Central memory CD8-positive, alpha-beta T cell (primary cell): ENCODE results near the gene PRR7.
A peak's percentile ranks its signal among the peaks of the same experiment; 100 is the strongest.

Experiments
- ATAC-seq: fragments of 150-1000 bp; cut with Tn5 transposase; replicated peaks from 2 replicates; pipeline ENCODE4 v1.10.0; 2022; ENCODE audit warnings: mild to moderate bottlenecking, moderate FRiP score, moderate number of reproducible peaks; ENCODE audit not compliant: poor library complexity, severe bottlenecking; ENCODE audit errors: extremely low read depth
- DNase-seq, 2 donors: peaks; one replicate each; pipeline ENCODE4 v3.0.0; 2021; ENCODE audit warnings: low spot score in 2 of 2
- H3K27ac Mint-ChIP-seq: one replicate; pipeline ENCODE4 v1.8.0; 2022; ENCODE audit warnings: low read depth, mild to moderate bottlenecking, moderate library complexity, mixed read lengths
- H3K27me3 Mint-ChIP-seq: one replicate; pipeline ENCODE4 v1.8.0; 2022; ENCODE audit warnings: mixed read lengths
- H3K36me3 Mint-ChIP-seq: one replicate; pipeline ENCODE4 v1.8.0; 2022; ENCODE audit warnings: mild to moderate bottlenecking, moderate library complexity, mixed read lengths; ENCODE audit not compliant: insufficient read depth
- H3K4me1 Mint-ChIP-seq: one replicate; pipeline ENCODE4 v1.8.0; 2022; ENCODE audit warnings: mixed read lengths
- H3K4me3 Mint-ChIP-seq: one replicate; pipeline ENCODE4 v1.8.0; 2022; ENCODE audit warnings: mild to moderate bottlenecking, moderate library complexity, mixed read lengths
- H3K9me3 Mint-ChIP-seq: one replicate; pipeline ENCODE4 v1.8.0; 2022; ENCODE audit warnings: mixed read lengths

PRR7 gene

DNA sequence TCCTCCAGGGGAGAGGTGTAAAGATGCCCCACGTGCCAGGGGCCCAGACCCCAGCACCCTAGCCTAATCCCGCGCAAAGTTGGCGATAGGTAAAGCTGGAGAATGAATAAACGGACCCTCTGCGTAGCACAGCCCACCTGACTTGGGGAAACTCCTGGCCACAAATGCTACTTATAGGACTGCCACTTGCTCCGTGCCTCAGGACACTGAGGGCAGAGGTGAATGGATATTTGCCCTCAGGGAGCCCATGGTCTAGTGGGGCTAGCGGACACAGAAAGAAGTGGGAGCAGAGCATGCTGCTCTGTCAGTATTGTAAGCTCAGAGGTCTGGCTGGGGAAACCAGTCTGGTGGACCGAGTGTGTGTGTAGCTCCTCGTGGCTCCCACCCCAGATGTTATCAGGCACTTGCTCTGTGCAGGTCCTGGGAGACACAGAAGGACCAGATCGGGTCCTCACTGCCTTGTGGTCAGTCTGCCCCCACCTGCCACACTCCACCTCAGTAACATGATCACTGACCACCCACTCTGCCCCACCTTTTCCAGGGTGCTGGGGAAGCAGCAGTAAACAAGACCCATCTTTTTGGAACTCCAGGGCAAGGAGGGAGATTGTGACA is 19.3 kb upstream of the PRR7 start:
- peak overlapping the region; percentile 61 for H3K27ac Mint-ChIP-seq
- DNase-seq (no peak), ATAC-seq (no peak)
- peak overlapping the region; percentile 80 for H3K4me3 Mint-ChIP-seq
- peaks cover 59% of the 10 kb centered on the region for H3K4me1 Mint-ChIP-seq
- no peaks in the 10 kb centered on the region for H3K27me3 Mint-ChIP-seq
- no peaks in the 10 kb centered on the region for H3K9me3 Mint-ChIP-seq
- peaks cover 43% of the 10 kb centered on the region for H3K36me3 Mint-ChIP-seq

DNA sequence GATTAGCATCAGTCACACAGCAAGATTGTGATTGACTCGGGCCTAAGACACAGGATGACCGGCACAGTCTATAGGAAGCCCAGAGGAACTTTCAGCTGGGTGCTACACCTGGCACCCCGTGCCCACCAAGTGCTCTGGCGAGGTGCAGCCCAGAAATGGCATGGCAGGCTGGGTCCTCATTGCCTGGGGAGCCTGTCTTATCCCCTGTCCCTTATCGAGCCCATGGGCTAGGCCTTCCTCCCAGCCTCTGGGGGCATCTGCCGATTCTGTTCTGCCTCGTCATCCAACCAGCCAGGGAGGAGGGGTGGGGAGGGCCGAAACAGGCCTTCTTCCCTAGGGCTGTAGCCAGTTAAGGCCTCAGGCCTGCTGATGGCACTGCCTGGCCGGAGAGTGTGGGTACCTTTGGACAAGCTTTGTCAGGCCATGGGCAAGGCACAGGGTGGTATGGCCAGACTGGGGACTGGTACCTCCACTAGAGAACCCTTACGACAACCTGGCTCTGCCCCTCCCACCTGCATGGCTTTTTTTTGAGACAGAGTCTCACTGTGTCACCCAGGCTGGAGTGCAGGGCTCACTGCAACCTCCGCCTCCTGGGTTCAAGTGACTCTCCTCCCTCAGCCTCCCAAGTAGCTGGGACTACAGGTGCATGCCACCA is 18.6 kb upstream of the PRR7 start:
- DNase-seq (no peak), ATAC-seq (no peak)
- H3K27ac Mint-ChIP-seq, result peak overlapping the region; percentile 93
- H3K36me3 Mint-ChIP-seq, result peaks cover 48% of the 10 kb centered on the region
- peaks cover 59% of the 10 kb centered on the region for H3K4me1 Mint-ChIP-seq
- H3K27me3 Mint-ChIP-seq, result no peaks in the 10 kb centered on the region
- H3K4me3 Mint-ChIP-seq, result peak overlapping the region; percentile 80
- no peaks in the 10 kb centered on the region for H3K9me3 Mint-ChIP-seq

DNA sequence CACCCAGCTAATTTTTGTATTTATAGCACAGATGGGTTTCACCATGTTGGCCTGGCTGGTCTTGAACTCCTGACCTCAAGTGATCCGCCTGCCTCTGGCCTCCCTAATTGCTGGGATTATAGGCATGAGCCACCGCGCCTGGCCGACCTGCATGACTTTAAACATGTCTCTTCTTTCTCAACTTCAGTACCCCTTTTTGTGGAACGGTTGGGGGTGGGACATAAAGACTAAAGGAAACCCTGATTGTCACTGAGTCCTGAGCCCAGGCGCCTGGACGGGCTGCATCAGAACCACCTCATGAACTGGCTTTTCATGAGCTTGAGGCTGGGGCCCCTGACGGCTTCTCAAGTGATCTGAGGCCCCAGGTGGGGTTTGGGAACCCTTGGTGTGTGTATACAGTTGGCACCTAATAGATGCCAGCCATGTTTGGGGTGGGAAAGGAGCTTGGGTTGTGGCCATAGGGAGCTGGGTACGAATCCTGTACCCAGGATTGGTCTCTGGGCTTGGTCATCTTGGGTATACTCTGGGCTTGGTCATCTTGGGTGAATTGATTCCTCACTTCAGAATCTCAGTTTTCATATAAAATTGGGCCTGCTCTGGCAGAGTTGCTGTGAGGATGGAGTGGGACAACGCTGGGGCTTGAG is 17.9 kb upstream of the PRR7 start:
- Mint-ChIP-seq H3K27me3 (no peaks in the 10 kb centered on the region), H3K27ac (peak overlapping the region; percentile 93), H3K36me3 (peaks cover 54% of the 10 kb centered on the region), H3K4me3 (peak overlapping the region; percentile 80), H3K9me3 (no peaks in the 10 kb centered on the region), H3K4me1 (peaks cover 59% of the 10 kb centered on the region)
- DNase-seq (no peak), ATAC-seq (no peak)

DNA sequence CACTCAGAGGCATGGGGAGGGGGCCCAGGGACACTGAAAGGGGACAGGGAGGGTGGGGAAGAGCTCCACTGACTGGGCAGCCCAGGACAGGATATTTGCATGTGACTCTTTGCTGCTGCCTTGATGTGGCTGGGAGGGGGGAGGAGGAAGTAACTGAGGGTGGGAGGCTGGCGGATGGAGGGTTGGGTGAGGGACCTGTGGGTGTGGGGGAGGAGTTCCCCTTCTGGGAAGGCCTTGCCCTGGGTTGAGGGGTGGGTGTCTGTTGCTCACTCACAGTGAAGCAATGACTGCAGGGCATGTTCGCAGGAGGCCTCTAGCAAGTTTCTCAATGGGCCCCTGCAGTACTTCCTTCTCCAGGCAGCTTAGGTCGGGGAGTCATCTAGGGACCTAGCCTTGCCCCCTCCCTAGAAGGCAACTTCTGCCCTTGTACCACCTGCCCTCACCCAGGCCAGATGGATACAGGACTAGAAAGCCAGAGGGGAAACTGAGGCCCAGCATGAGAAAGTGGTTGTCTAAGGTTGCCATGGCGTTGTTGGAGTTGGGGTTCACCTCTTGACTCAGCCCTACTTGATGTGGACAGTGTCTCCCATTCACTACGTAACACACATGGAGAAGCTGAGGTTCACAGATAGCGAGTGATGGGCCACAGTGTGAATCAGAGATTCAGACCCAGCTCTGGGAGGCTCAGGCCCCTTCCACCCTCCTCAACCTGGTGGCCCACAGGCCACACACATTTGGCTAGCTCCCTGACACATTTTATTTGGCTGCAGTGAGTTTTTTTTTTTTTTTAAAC is 17.2 kb upstream of the PRR7 start:
- Mint-ChIP-seq H3K9me3 (no peaks in the 10 kb centered on the region), H3K4me1 (peaks cover 61% of the 10 kb centered on the region), H3K27me3 (no peaks in the 10 kb centered on the region), H3K27ac (peak overlapping the region; percentile 93), H3K36me3 (peaks cover 61% of the 10 kb centered on the region), H3K4me3 (peak overlapping the region; percentile 80)
- DNase-seq (peak; percentile 52 to 72), ATAC-seq (peak; percentile 5)

DNA sequence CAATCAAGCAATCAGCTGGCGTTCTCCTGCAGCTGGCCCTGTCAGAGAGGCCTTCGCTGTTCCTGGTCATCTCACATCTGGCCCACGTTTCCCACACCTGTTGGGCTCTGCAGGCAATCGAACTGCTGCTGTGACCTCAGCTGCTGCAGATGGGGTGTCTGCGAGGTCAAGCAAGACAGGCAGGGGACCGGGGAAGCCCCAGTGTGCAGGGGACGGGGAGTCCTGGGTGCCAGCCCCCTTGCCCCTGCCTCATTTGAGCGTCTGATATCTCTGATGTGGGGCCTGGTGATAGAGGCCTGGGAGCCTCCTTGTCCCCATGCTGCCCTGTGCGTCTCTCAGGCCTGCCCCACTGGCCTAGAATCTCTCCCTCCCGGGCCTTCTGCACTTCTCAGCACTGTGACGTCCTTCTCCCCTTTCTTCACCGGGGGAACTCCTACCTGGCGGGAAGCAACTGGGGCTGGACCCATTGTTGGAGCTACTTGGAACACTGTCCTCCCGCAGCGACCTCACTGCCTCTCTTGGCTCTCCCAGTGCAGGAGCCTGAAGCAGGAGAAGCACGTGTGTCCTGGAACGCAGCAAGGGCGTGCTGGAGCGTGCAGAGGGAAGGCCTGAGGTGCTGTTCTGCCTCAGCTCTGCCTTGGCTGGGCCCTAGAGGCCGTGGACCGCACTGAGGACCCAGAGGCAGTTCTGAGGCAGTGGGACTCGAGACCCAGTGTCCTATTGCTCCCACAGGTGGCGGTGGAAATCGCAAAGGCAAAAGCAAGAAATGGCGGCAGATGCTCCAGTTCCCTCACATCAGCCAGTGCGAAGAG is 16.3 kb upstream of the PRR7 start:
- Mint-ChIP-seq H3K27ac (peak overlapping the region; percentile 93), H3K4me1 (peaks cover 54% of the 10 kb centered on the region), H3K27me3 (no peaks in the 10 kb centered on the region), H3K4me3 (peak overlapping the region; percentile 80), H3K36me3 (peaks cover 69% of the 10 kb centered on the region), H3K9me3 (no peaks in the 10 kb centered on the region)
- ATAC-seq, result no peak
- no peak for DNase-seq

DNA sequence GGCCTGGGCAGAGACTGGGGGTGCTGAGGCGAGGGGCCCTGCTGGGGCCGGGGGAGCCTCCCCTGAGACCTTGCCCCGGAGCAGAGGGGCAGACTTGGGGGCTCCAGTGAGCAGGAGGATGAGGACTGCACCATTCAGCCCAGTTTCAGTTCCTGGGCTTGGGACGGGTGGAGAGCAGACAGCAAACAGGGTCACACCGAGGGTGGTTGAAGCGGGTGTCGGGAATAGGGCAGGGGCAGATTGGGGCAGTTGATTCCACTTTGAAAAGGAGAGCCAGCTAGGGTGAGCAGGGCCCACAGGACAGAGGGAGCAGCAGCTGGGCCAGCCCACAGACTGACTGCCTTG is 15.7 kb upstream of the PRR7 start:
- Mint-ChIP-seq H3K27ac (peak overlapping the region; percentile 93), H3K36me3 (peaks cover 69% of the 10 kb centered on the region), H3K9me3 (no peaks in the 10 kb centered on the region), H3K4me1 (peaks cover 49% of the 10 kb centered on the region), H3K4me3 (peak overlapping the region; percentile 80), H3K27me3 (no peaks in the 10 kb centered on the region)
- no peak for ATAC-seq
- DNase-seq, result no peak

DNA sequence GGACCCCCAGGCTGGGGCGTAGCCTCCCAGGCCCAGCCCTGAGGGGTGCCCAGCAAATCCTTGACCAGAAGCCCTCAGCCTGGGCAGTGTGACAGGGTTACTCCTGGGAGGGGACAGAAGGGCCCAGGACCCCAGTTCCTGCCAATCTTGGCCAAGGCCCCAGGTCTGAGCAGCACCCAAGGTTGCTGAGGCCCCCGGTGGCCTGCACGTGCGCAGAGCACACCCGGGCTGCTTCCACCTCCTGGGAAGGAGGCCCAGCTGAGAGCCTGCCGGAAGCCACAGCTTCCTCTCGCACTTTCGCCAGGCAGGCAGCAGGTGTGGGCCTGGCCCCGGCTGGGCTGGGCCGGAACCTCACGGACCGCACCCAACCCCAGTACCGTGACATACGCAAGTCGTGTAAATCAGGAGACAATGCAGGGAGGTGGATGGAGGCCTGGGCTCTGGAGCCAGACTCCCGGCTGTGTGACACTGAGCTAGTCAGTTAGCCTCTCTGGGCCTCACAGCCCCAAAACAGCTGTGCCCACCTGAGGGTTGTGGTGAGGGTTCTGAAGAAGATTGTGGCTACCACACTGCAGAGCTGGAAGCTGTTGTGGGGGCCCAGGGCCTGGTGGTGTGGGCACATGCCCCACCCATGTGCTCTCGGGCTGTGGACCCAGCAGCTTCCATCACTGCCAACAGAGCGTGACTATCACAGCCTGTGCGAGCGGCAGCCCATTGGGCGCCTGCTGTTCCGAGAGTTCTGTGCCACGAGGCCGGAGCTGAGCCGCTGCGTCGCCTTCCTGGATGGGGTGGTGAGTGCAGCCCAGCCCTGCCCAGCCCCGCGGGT is 15.1 kb upstream of the PRR7 start:
- ATAC-seq, result peak; percentile 55
- Mint-ChIP-seq H3K36me3 (peaks cover 67% of the 10 kb centered on the region), H3K27me3 (no peaks in the 10 kb centered on the region), H3K4me3 (peak overlapping the region; percentile 80), H3K4me1 (peaks cover 49% of the 10 kb centered on the region), H3K9me3 (no peaks in the 10 kb centered on the region), H3K27ac (peak overlapping the region; percentile 93)
- DNase-seq, result peak; percentile 56 to 76

DNA sequence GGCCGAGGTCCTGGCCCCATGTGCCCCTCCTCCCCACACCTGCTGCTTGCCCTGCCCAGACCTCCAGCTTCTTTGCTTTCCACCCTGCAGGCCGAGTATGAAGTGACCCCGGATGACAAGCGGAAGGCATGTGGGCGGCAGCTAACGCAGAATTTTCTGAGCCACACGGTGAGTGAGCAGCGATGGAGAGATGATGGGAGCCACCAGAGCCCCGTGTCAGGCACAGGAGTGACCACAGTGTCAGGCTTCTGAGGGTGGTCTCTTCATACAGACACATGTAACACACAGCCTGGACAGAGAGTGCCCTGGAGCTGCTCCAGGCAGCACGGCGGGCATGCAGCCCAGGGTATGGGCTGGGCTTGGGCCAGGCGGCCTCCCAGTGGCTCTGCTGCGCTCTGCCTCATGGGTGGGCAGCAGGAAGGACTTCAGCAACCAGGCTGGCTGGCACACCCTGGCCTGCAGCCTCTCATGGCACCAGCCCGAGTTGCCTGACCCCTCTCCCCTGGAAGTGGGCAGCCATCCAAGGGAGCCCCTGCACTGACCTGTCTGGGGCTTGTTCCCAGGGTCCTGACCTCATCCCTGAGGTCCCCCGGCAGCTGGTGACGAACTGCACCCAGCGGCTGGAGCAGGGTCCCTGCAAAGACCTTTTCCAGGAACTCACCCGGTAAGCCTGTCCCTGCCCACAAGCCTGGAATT is 14.3 kb upstream of the PRR7 start:
- H3K4me3 Mint-ChIP-seq, result peak overlapping the region; percentile 80
- ATAC-seq, result no peak
- no peak for DNase-seq
- H3K4me1 Mint-ChIP-seq, result peaks cover 56% of the 10 kb centered on the region
- peaks cover 73% of the 10 kb centered on the region for H3K36me3 Mint-ChIP-seq
- H3K27ac Mint-ChIP-seq, result peak overlapping the region; percentile 93
- H3K9me3 Mint-ChIP-seq, result no peaks in the 10 kb centered on the region
- no peaks in the 10 kb centered on the region for H3K27me3 Mint-ChIP-seq

DNA sequence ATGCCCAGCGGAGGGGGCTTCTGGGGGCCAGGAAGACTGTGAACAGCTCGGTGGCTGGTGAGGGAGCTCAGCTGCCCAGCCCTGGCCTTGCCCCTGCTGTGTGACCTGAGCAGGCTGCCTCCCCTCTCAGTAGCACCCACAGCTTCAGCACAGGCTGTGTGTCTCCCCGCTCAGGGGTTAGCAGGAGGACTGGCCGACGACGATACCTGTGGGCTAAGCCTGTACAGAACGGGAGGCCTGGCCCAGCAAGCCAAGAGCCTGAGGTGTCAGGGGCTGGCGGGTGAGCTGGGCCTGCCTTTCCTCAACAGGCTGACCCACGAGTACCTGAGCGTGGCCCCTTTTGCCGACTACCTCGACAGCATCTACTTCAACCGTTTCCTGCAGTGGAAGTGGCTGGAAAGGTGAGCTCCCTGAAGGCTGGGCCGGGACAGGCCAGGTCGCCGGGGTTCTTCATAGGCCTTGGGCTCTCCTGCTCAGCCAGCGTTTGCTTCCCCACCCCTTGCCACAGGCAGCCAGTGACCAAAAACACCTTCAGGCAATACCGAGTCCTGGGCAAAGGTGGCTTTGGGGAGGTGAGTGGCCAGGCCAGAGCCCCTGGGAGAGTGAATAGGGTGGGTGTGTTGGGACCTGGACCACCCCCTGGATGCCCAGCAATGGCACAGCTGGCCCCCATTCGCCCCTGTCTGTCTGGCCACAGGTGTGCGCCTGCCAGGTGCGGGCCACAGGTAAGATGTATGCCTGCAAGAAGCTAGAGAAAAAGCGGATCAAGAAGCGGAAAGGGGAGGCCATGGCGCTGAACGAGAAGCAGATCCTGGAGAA is 13.6 kb upstream of the PRR7 start:
- ATAC-seq, result no peak
- no peaks in the 10 kb centered on the region for H3K9me3 Mint-ChIP-seq
- H3K4me3 Mint-ChIP-seq, result peak overlapping the region; percentile 80
- no peak for DNase-seq
- no peaks in the 10 kb centered on the region for H3K27me3 Mint-ChIP-seq
- H3K4me1 Mint-ChIP-seq, result peaks cover 60% of the 10 kb centered on the region
- H3K27ac Mint-ChIP-seq, result peak overlapping the region; percentile 51
- peaks cover 80% of the 10 kb centered on the region for H3K36me3 Mint-ChIP-seq

DNA sequence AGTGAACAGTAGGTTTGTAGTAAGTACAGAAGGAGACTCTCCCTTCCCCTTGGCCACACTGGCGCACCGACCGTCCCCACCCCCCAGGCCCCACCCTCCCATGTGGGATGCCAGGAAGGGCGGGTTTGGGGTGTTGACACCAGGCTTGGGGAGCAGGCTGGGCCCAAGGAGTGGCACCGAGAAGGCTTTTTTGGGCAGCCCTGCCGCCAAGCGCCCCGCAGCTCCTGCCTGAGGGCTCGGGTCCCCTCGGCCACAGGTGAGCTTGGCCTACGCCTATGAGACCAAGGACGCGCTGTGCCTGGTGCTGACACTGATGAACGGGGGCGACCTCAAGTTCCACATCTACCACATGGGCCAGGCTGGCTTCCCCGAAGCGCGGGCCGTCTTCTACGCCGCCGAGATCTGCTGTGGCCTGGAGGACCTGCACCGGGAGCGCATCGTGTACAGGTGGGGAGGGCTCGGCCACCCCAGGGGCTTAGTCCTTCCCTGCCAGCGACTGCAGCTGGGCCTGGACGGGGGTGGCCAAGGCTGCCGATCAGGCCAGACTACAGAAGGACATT is 12.9 kb upstream of the PRR7 start:
- Mint-ChIP-seq H3K9me3 (no peaks in the 10 kb centered on the region), H3K4me3 (peak overlapping the region; percentile 80), H3K4me1 (peaks cover 60% of the 10 kb centered on the region), H3K27me3 (no peaks in the 10 kb centered on the region), H3K27ac (peak overlapping the region; percentile 51), H3K36me3 (peaks cover 87% of the 10 kb centered on the region)
- no peak for ATAC-seq
- DNase-seq, result no peak
